Tibial nerve (tissue), 3 donors: Measurements from ENCODE around the gene FBH1.

ENCODE experiments used
- POLR2A ChIP-seq, 2 donors: fragments of 450-650 bp; IDR thresholded peaks; one replicate each; pipeline ENCODE4 v1.6.1; 2017; ENCODE audit warnings: antibody characterized with exemption in 2 of 2, mild to moderate bottlenecking in 2 of 2, moderate library complexity in 2 of 2
- TF ChIP-seq, protein P1 (sequence below), 5 experiments: fragments of 200-600 bp in 3 of 5; fragments of 450-650 bp in 2 of 5; sonication (generic) in 3 of 5; IDR thresholded peaks; one replicate each; pipeline ENCODE4 v1.5.1; 2016 to 2019; ENCODE audit warnings: antibody characterized with exemption in 5 of 5, mild to moderate bottlenecking in 3 of 5, moderate library complexity in 2 of 5

DNA sequence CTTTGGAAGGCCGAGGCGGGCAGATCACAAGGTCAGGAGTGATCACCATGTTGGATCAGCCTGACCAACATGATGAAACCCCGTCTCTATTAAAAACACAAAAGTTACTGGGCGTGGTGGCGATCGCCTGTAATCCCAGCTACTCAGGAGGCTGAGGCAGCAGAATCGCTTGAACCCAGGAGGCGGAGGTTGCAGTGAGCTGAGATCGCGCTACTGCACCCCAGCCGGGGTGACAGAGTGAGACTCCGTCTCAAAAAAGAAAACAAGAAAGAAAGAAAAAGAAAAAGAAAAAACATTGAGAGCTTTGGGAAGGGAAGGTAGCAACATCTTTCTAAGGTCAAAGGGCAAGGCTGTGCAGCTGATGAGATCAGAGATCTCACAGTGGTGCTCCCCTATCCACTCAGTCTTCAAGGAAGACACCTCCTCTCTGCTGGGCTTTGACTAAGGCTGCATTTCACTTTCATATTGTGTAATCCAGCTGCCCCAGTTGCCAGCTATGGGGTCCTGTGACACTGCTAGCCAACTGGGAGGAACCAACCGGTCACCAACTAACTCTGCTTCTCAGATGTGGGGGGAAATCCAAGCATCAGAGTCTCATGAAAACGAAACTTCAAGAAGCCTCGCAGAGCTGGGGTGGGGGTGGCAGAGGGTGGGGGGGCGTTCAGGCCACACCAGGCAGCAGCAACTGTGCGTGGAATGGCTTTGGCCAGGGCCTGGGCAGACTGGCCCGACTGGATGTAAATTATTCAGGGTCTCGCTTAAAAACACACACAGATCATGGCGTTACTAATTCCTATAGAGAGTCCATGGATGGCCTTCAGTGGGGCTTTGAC lies 85.8 kb downstream of the FBH1 start:
- TF ChIP-seq, protein P1, sequence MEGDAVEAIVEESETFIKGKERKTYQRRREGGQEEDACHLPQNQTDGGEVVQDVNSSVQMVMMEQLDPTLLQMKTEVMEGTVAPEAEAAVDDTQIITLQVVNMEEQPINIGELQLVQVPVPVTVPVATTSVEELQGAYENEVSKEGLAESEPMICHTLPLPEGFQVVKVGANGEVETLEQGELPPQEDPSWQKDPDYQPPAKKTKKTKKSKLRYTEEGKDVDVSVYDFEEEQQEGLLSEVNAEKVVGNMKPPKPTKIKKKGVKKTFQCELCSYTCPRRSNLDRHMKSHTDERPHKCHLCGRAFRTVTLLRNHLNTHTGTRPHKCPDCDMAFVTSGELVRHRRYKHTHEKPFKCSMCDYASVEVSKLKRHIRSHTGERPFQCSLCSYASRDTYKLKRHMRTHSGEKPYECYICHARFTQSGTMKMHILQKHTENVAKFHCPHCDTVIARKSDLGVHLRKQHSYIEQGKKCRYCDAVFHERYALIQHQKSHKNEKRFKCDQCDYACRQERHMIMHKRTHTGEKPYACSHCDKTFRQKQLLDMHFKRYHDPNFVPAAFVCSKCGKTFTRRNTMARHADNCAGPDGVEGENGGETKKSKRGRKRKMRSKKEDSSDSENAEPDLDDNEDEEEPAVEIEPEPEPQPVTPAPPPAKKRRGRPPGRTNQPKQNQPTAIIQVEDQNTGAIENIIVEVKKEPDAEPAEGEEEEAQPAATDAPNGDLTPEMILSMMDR (IDR thresholded peaks at IDR 0.05) = no peak
- TF ChIP-seq POLR2A (IDR thresholded peaks at IDR 0.05) = no peak
